ENCODE data around the gene ARF4.
A peak's percentile ranks its signal among the peaks of the same experiment; 100 is the strongest.

ARF4 gene

GRCh38 chr3:57572096-57572495, 25.0 kb downstream of the ARF4 start:
- Histone ChIP-seq H3K4me3 (ENCODE audit: low read depth, low read length) (no peak overlapping the region), H3K27ac (no peak overlapping the region), H3K79me2 (peaks cover 7% of the 10 kb centered on the region), H3K27me3 (ENCODE audit: control insufficient read depth, insufficient read depth, low read length) (no peaks in the 10 kb centered on the region), H3K9ac (no peak overlapping the region), H3K36me3 (ENCODE audit: control insufficient read depth, insufficient read depth, low read length) (no peaks in the 10 kb centered on the region), H2AFZ (no peak overlapping the region), H3K9me3 (ENCODE audit: control insufficient read depth, low read length) (no peaks in the 10 kb centered on the region), H3K4me1 (peaks cover 6% of the 10 kb centered on the region), H3K4me2 (ENCODE audit: low read length) (no peak overlapping the region)
- TF ChIP-seq CTCF (IDR thresholded peaks at IDR 0.05) = no peak

GRCh38 chr3:57570878-57571277, 26.3 kb downstream of the ARF4 start:
- no peak overlapping the region for H3K9ac ChIP-seq
- H3K4me1 ChIP-seq = no peaks in the 10 kb centered on the region
- H3K27me3 ChIP-seq (ENCODE audit: control insufficient read depth, insufficient read depth, low read length) = no peaks in the 10 kb centered on the region
- no peak overlapping the region for H3K4me2 ChIP-seq (ENCODE audit: low read length)
- H3K36me3 ChIP-seq (ENCODE audit: control insufficient read depth, insufficient read depth, low read length) = no peaks in the 10 kb centered on the region
- H3K4me3 ChIP-seq (ENCODE audit: low read depth, low read length) = no peak overlapping the region
- peaks cover 7% of the 10 kb centered on the region for H3K79me2 ChIP-seq
- H3K27ac ChIP-seq = no peak overlapping the region
- TF ChIP-seq CTCF (IDR thresholded peaks at IDR 0.05) = no peak
- no peak overlapping the region for H2AFZ ChIP-seq
- no peaks in the 10 kb centered on the region for H3K9me3 ChIP-seq (ENCODE audit: control insufficient read depth, low read length)

DNA sequence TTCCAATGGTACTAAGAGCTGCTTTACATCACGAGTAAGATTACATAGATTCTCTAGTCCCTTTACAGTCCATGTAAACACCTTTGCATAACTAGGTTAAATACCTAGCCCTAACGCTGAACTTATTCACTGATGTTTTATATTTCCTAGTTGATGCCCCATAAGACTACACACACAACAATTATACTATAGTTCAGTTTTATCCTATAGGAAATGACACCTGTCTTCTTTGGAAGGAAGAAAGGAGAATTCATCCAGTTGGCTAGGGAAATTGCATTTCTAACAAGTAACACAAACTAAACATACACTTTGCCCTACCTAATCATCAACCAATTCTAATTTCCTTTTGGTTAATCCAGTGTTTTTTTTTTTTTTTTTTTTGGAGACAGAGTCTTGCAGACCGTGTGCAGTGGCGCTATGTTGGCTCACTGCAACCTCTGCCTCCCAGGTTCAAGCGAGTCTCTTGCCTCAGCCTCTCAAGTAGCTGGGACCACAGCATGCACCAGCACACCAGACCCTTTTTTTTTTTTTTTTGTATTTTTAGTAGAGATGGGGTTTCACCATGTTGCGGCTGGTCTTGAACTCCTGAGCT, 27.2 kb downstream of the ARF4 start:
- Histone ChIP-seq H3K79me2 (peaks cover 3% of the 10 kb centered on the region), H3K27me3 (ENCODE audit: control insufficient read depth, insufficient read depth, low read length) (no peaks in the 10 kb centered on the region), H3K4me2 (ENCODE audit: low read length) (no peak overlapping the region), H3K27ac (no peak overlapping the region), H3K4me3 (ENCODE audit: low read depth, low read length) (no peak overlapping the region), H2AFZ (no peak overlapping the region), H3K9me3 (ENCODE audit: control insufficient read depth, low read length) (no peaks in the 10 kb centered on the region), H3K9ac (no peak overlapping the region), H3K36me3 (ENCODE audit: control insufficient read depth, insufficient read depth, low read length) (no peaks in the 10 kb centered on the region), H3K4me1 (no peaks in the 10 kb centered on the region)
- no peak for TF ChIP-seq CTCF (IDR thresholded peaks at IDR 0.05)

DNA sequence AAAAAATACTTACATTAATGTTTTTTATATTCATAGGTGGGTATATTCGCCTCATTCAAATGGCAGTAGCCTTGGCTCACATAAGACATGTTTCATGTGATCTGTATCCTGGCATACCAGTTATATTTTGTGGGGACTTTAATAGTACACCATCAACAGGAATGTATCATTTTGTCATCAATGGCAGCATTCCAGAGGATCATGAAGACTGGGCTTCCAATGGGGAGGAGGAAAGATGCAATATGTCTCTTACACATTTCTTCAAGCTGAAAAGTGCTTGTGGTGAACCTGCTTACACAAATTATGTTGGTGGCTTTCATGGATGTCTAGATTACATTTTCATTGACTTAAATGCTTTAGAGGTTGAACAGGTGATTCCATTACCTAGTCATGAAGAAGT, 37.6 kb downstream of the ARF4 start:
- H3K36me3 ChIP-seq (ENCODE audit: control insufficient read depth, insufficient read depth, low read length) = no peaks in the 10 kb centered on the region
- TF ChIP-seq CTCF (IDR thresholded peaks at IDR 0.05) = no peak
- H3K9me3 ChIP-seq (ENCODE audit: control insufficient read depth, low read length) = no peaks in the 10 kb centered on the region
- no peak overlapping the region for H2AFZ ChIP-seq
- H3K4me3 ChIP-seq (ENCODE audit: low read depth, low read length) = no peak overlapping the region
- H3K4me2 ChIP-seq (ENCODE audit: low read length) = no peak overlapping the region
- H3K27me3 ChIP-seq (ENCODE audit: control insufficient read depth, insufficient read depth, low read length) = no peaks in the 10 kb centered on the region
- peaks cover 9% of the 10 kb centered on the region for H3K4me1 ChIP-seq
- H3K27ac ChIP-seq = no peak overlapping the region
- H3K9ac ChIP-seq = no peak overlapping the region
- peaks cover 22% of the 10 kb centered on the region for H3K79me2 ChIP-seq

- H3K9ac ChIP-seq = peak overlapping the region; percentile 64
- no peak for TF ChIP-seq CTCF (IDR thresholded peaks at IDR 0.05)
- no peaks in the 10 kb centered on the region for H3K9me3 ChIP-seq (ENCODE audit: control insufficient read depth, low read length)
- H2AFZ ChIP-seq = peak overlapping the region; percentile 93
- peak overlapping the region; percentile 91 for H3K4me3 ChIP-seq (ENCODE audit: low read depth, low read length)
- no peaks in the 10 kb centered on the region for H3K27me3 ChIP-seq (ENCODE audit: control insufficient read depth, insufficient read depth, low read length)
- peaks cover 20% of the 10 kb centered on the region for H3K79me2 ChIP-seq
- H3K4me2 ChIP-seq (ENCODE audit: low read length) = peak overlapping the region; percentile 79
- H3K36me3 ChIP-seq (ENCODE audit: control insufficient read depth, insufficient read depth, low read length) = no peaks in the 10 kb centered on the region
- peak overlapping the region; percentile 95 for H3K27ac ChIP-seq
- peaks cover 9% of the 10 kb centered on the region for H3K4me1 ChIP-seq
Measured at GRCh38 chr3:57557085-57557537, 40.0 kb downstream of the ARF4 start.
